ENCODE data around the gene YAF2. TPM values are rescaled to one million over a fixed set of nuclear protein-coding genes. Genes with fewer than 3 reads are reported as not detected.
A peak's percentile ranks its signal among the peaks of the same experiment; 100 is the strongest.

The YAF2 gene
- total and polyA plus RNA-seq, 2 of the 13 experiments (the other 11 are each of a cell fraction or from before 2014, with no cell fraction given) = 8.4 to 11.7 TPM

DNA sequence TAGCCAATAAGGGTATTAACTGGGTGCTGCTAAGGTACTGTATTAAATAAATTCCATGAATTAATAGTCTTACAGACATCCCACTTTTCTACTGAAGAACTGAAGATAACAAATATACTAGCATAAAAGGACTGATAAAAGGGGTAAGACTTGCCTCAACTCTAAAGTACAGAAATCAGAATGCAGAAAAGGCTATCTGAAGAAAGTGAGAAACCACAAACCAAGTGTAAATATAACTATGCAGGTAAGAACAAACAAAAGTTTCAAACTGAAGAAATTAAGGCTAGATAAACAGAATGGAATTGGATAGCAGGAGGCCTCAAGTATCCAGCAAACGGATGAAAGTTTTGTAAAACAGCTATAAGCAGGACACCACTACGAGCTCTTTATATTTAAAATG, 29.5 kb downstream of the YAF2 start (continued):
- no peak for TF ChIP-seq ARID2 (CRISPR knock-in tag; IDR thresholded peaks at IDR 0.05; ENCODE audit: borderline replicate concordance)
- TF ChIP-seq PLRG1 (conservative IDR thresholded peaks at IDR 0.05) = no peak
- no peak for TF ChIP-seq ZNF737 (CRISPR knock-in tag; IDR thresholded peaks at IDR 0.05; ENCODE audit: borderline replicate concordance)

DNA sequence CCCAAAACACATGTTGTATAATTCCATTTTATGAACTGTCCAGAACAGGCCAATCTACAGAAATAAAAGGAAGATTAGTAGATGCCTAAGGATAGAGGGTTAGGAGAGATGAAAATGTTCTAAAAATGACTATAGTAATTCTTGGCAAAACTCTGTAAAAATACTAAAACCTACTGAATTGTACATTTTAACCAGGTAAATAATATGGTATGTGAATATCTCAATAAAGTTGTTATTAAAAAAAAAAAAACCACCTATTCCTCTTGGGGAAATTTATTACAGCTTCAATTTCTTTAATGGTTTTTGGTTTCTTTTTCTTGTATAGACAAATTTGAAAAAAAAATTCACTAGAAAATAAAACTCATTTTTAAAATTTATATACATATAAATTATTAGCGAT, 33.2 kb downstream of the YAF2 start:
- WGBS (ENCODE audit: low lambda C conversion rate) = 99% methylated on average over 1 of the region's 1 CpG
- H3K9me3 ChIP-seq (ENCODE audit: low read length) = no peaks in the 10 kb centered on the region
- H3K36me3 ChIP-seq (replicated peaks in 1 of 2; ENCODE audit: control insufficient read depth in 1 of 2, insufficient read depth in 2 of 2, low read length in 2 of 2) = no peaks in the 10 kb centered on the region; a peak in 1 of 5 replicates
- H3K4me3 ChIP-seq (replicated peaks in 1 of 3; ENCODE audit: insufficient read depth in 1 of 3, low read depth in 2 of 3, low read length in 3 of 3) = no peak overlapping the region
- BruUV-seq (replicated peaks) = no TSS peak
- H3K4me1 ChIP-seq (ENCODE audit: insufficient read depth, low read length) = peaks cover 9% of the 10 kb centered on the region; the same call in 1 of the 2 replicates
- H3K79me2 ChIP-seq (ENCODE audit: insufficient read depth, low read length) = no peaks in the 10 kb centered on the region
- no peak overlapping the region for H3K27ac ChIP-seq (ENCODE audit: extremely low read length, insufficient read depth, low read length)
- ChIA-PET CTCF (ENCODE audit: low intra/inter-chr PET ratio, low total read pairs) (no interaction called here), POLR2A (no interaction called here)
- FAIRE-seq (no peak), DNase-seq (ENCODE audit: low spot score) (no peak), ATAC-seq (no peak)
- no peaks in the 10 kb centered on the region for H3K27me3 ChIP-seq (ENCODE audit: control insufficient read depth in 1 of 2, insufficient read depth in 2 of 2, low read length in 2 of 2)
- H4K20me1 ChIP-seq (ENCODE audit: insufficient read depth, low read length) = no peaks in the 10 kb centered on the region
- intact Hi-C loops (cut with micrococcal nuclease; ENCODE audit: unreplicated experiment) = no loop called here
- no peak overlapping the region for H3K9ac ChIP-seq (ENCODE audit: insufficient read depth, low read depth, low read length)
- TF ChIP-seq ZNF441 (CRISPR knock-in tag; IDR thresholded peaks at IDR 0.05; ENCODE audit: borderline replicate concordance) = no peak
- no peak for TF ChIP-seq ZC3H4 (CRISPR knock-in tag; IDR thresholded peaks at IDR 0.05; ENCODE audit: borderline replicate concordance)
- TF ChIP-seq KAT7 (CRISPR knock-in tag; IDR thresholded peaks at IDR 0.05; ENCODE audit: borderline replicate concordance) = no peak
- TF ChIP-seq, protein P1, sequence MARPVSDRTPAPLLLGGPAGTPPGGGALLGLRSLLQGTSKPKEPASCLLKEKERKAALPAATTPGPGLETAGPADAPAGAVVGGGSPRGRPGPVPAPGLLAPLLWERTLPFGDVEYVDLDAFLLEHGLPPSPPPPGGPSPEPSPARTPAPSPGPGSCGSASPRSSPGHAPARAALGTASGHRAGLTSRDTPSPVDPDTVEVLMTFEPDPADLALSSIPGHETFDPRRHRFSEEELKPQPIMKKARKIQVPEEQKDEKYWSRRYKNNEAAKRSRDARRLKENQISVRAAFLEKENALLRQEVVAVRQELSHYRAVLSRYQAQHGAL (CRISPR knock-in tag; IDR thresholded peaks at IDR 0.05; ENCODE audit: not compliant biosample characterization) = no peak
- 0 out of 2 replicates have a peak, but pooled peaks have one; percentile 3 for TF ChIP-seq ZBTB40 (IDR thresholded peaks at IDR 0.05)
- no peak for TF ChIP-seq ZBTB40 (CRISPR knock-in tag; IDR thresholded peaks at IDR 0.05)
- no peak overlapping the region for H2AFZ ChIP-seq (ENCODE audit: low read length)
- in situ Hi-C loops (cut with HindIII; ENCODE audit: extremely low pct_ligation_motif_present, low pct_unique_long_range_greater_than_20kb) = no loop called here
- no peak overlapping the region for H3K4me2 ChIP-seq (ENCODE audit: low read depth, low read length)

Data from HepG2 (cell line).